Kidney (tissue), 14 donors: ENCODE measurements around the gene ACSF3. TPM values are rescaled to one million over a fixed set of nuclear protein-coding genes. Genes with fewer than 3 reads are reported as not detected.

Experiments
- DNase-seq, 5 donors: peaks; one replicate each; pipeline ENCODE4 v3.0.0-alpha.2; 2013 to 2020
- FAIRE-seq: peaks from 2 replicates; lab custom pipeline; 2012; peaks lifted over from hg19 to GRCh38; lab: Jason Lieb, UNC
- H3K27ac ChIP-seq, 2 donors: one replicate each; pipeline ENCODE4 v1.7.0; 2013; ENCODE audit warnings: low read depth in 2 of 2, low read length in 2 of 2, inconsistent platforms in 1 of 2
- H3K27me3 ChIP-seq: one replicate; pipeline ENCODE4 v1.7.1; 2013; ENCODE audit warnings: low read length, inconsistent platforms; ENCODE audit not compliant: control insufficient read depth, insufficient read depth
- H3K36me3 ChIP-seq, 3 donors: one replicate each; pipeline versions ENCODE4 v1.7.0 to v1.7.1; 2013; ENCODE audit warnings: low read length in 3 of 3, control low read depth in 1 of 3, inconsistent platforms in 1 of 3; ENCODE audit not compliant: insufficient read depth in 3 of 3, control insufficient read depth in 2 of 3
- H3K4me1 ChIP-seq, 3 donors: one replicate each; pipeline versions ENCODE4 v1.7.0 to v1.7.1; 2013; ENCODE audit warnings: low read length in 3 of 3, inconsistent platforms in 1 of 3, low read depth in 1 of 3; ENCODE audit not compliant: control insufficient read depth in 2 of 3, insufficient read depth in 2 of 3
- H3K4me3 ChIP-seq, 3 donors: one replicate each; pipeline versions ENCODE4 v1.7.0 to v1.8.1; 2013; ENCODE audit warnings: low read length in 3 of 3, control low read depth in 1 of 3, inconsistent platforms in 1 of 3
- H3K9ac ChIP-seq, 3 donors: one replicate each; pipeline versions ENCODE4 v1.7.0 to v1.7.1; 2013; ENCODE audit warnings: low read length in 3 of 3, control low read depth in 1 of 3, inconsistent platforms in 1 of 3
- H3K9me3 ChIP-seq, 3 donors: one replicate each; pipeline versions ENCODE4 v1.7.0 to v1.7.1; 2013; ENCODE audit warnings: low read length in 3 of 3, control low read depth in 1 of 3, inconsistent platforms in 1 of 3; ENCODE audit not compliant: control insufficient read depth in 2 of 3, insufficient read depth in 1 of 3
- CTCF ChIP-seq: IDR thresholded peaks from 3 replicates; pipeline ENCODE4 v1.5.1; 2012; ENCODE audit warnings: mild to moderate bottlenecking, moderate library complexity, borderline replicate concordance; ENCODE audit not compliant: insufficient read depth; ENCODE audit errors: extremely low read depth
- intact Hi-C: fragments of 100-400 bp; cut with DNase I; formaldehyde crosslinking; loops from one replicate; pipeline ENCODE4 v1.11.1; 2022
- polyA plus RNA-seq: library from polyadenylated mRNA; stranded (reverse); fragments of 350-450 nt; fragmentation: Illumina TruSeq; extraction: RNeasy Lipid Tissue Mini Kit (QIAGEN cat#74804); gene quantifications from one replicate; pipeline ENCODE4 v1.2.3, GENCODE V29; 2014; ENCODE audit warnings: low read depth, low replicate concordance; ENCODE audit not compliant: insufficient read depth
- total RNA-seq: library from RNA; stranded (reverse); fragmentation: NEBNext Ultra II Directional; extraction: Animal tissue kit (Norgen Biotek cat#: 25700); gene quantifications from one replicate; pipeline ENCODE4 v1.2.1, GENCODE V29; 2021
- donor health status: control.
- donor health status: control.
- donor health status: control.
- donor health status: control.
- donor health status: control.
- donor health status: DM: yes; HTN: yes; CAD: no.
- donor health status: Normal renal cell carcinoma (clear cell type).

The ACSF3 gene
- total and polyA plus RNA-seq, 2 donors from 2014 or later, result 33.2 to 39.0 TPM

DNA sequence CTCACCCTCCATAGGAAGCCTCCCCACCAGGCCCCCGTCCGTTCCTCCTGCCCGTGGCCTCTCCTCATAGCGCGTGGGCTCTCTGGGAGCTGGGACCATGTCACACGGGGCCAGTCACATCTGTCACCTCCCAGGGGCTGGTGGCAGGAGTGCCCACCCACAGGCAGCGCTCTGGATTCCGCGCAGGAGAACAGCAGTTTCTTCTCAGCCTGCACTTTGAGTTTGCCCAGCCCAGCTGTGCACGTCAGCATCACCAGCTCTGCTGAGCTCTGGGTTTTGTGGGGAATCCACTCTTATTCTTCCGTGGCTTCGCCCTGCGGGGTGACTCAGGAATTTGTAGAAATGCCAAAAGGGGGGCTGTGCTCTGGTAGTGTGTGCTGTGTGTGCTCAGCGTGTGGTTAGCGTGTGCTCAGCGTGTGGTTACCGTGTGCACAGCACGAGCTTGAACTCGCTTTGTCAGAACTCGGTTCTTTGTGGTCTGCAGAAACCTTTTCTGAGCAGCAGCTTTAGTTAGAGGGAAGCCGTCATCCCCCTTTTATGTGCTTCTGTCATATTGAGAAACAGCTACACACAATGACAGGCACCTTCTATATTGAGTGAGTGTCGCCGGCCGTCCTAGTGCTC is 3.2 kb downstream of the ACSF3 start:
- Histone ChIP-seq H3K27ac (no peak overlapping the region), H3K27me3 (no peaks in the 10 kb centered on the region), H3K4me1 (peaks cover 0 to 12% (median 5%) of the 10 kb centered on the region in 3 donors), H3K9ac (no peak overlapping the region), H3K9me3 (no peaks in the 10 kb centered on the region), H3K4me3 (no peak overlapping the region), H3K36me3 (peaks cover 3 to 9% (median 6%) of the 10 kb centered on the region in 3 donors)
- FAIRE-seq (no peak), DNase-seq (no peak)
- no peak for TF ChIP-seq CTCF
- intact Hi-C loops, result no loop called here

DNA sequence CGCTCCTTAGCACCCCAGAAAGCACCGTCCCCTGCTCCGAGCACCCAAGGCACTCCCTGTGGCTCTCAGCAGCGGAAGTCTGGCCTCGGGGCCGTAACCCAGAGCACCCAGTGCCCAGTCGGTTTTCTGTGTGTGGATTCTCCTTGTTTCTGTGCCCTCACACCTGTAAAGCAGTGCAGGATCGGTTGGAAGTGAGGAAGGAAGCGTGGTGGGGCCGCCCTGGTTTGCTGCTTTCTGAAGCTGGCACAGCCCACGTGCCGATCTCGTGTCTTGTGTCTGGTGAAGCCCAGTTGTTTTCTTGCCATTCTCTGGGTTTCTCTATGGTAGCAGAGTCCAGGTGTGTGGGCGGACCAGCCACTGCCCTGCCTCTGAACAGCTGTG is 3.7 kb downstream of the ACSF3 start:
- Histone ChIP-seq H3K27ac (no peak overlapping the region), H3K4me1 (peaks cover 0 to 12% (median 5%) of the 10 kb centered on the region in 3 donors)
- DNase-seq, result no peak

GRCh38 chr16:89098767-89099430 is 5.2 kb downstream of the ACSF3 start:
- H3K4me1 ChIP-seq, result peaks cover 0 to 10% (median 5%) of the 10 kb centered on the region in 3 donors
- H3K27ac ChIP-seq, result no peak overlapping the region
- no peak overlapping the region for H3K4me3 ChIP-seq
- no peaks in the 10 kb centered on the region for H3K27me3 ChIP-seq
- intact Hi-C loops, result no loop called here
- peaks cover 3 to 20% (median 9%) of the 10 kb centered on the region in 3 donors for H3K36me3 ChIP-seq
- FAIRE-seq (no peak), DNase-seq (no peak)
- no peaks in the 10 kb centered on the region for H3K9me3 ChIP-seq
- no peak overlapping the region for H3K9ac ChIP-seq
- no peak for TF ChIP-seq CTCF

More for the DNA sequence above, 3.7 kb downstream of the ACSF3 start:
- no peak for FAIRE-seq
- peaks cover 3 to 11% (median 6%) of the 10 kb centered on the region in 3 donors for H3K36me3 ChIP-seq
- no peak overlapping the region for H3K4me3 ChIP-seq
- intact Hi-C loops, result no loop called here
- TF ChIP-seq CTCF, result no peak
- no peaks in the 10 kb centered on the region for H3K9me3 ChIP-seq
- H3K27me3 ChIP-seq, result no peaks in the 10 kb centered on the region
- H3K9ac ChIP-seq, result no peak overlapping the region
